Amniotic epithelial cell (primary cell): ENCODE data around the gene SLC39A1.

Source experiments
- DNase-seq: peaks from one replicate; pipeline ENCODE4 v3.0.0-alpha.2; 2010; ENCODE audit warnings: low read depth

The SLC39A1 gene

GRCh38 chr1:153977250-153978240, 14.2 kb upstream of the SLC39A1 start, which contains the start of gene JTB:
JTB (minus strand) TSS chr1:153977674; CDS start chr1:153977252, 422 bp downstream.
- DNase-seq: peak; percentile 74

GRCh38 chr1:153976819-153977249, 13.5 kb upstream of the SLC39A1 start:
- DNase-seq: no peak

- DNase-seq: no peak
Observed at GRCh38 chr1:153973525-153973924, 10.2 kb upstream of the SLC39A1 start.

GRCh38 chr1:153973071-153973470, 9.7 kb upstream of the SLC39A1 start:
- DNase-seq: no peak

GRCh38 chr1:153970346-153970745, 7.0 kb upstream of the SLC39A1 start:
- DNase-seq: no peak

GRCh38 chr1:153968972-153969371, 5.6 kb upstream of the SLC39A1 start:
- no peak for DNase-seq

GRCh38 chr1:153968408-153968807, 5.1 kb upstream of the SLC39A1 start:
- DNase-seq: no peak

GRCh38 chr1:153968000-153968363, 4.6 kb upstream of the SLC39A1 start:
- DNase-seq: no peak

- peak; percentile 99 for DNase-seq
Observed at GRCh38 chr1:153967107-153967999, 4.0 kb upstream of the SLC39A1 start, which contains the start of gene CREB3L4. CREB3L4 (plus strand) TSS chr1:153967902; CDS start chr1:153968526, 624 bp downstream.

GRCh38 chr1:153963850-153964331, 554 bp upstream of the SLC39A1 start:
- peak; percentile 43 for DNase-seq

GRCh38 chr1:153962088-153963029, 978 bp downstream of the SLC39A1 start:
- peak; percentile 82 for DNase-seq

- no peak for DNase-seq
Observed at GRCh38 chr1:153961421-153961820, 1.9 kb downstream of the SLC39A1 start.

- DNase-seq: no peak
Observed at GRCh38 chr1:153960206-153960605, 3.1 kb downstream of the SLC39A1 start.

GRCh38 chr1:153959454-153959853, 3.9 kb downstream of the SLC39A1 start:
- no peak for DNase-seq

GRCh38 chr1:153958961-153959260, 4.4 kb downstream of the SLC39A1 start:
- DNase-seq: no peak

GRCh38 chr1:153958111-153958960, 5.0 kb downstream of the SLC39A1 start, which contains the start of gene CRTC2:
CRTC2 (minus strand) TSS chr1:153958612; CDS start chr1:153958497, 115 bp downstream.
- DNase-seq: peak; percentile 98

GRCh38 chr1:153957744-153958110, 5.6 kb downstream of the SLC39A1 start:
- DNase-seq: peak; percentile 10

- no peak for DNase-seq
Observed at GRCh38 chr1:153956997-153957715, 6.2 kb downstream of the SLC39A1 start.

- no peak for DNase-seq
Observed at GRCh38 chr1:153954826-153955225, 8.5 kb downstream of the SLC39A1 start.
